ENCODE measurements around the gene COX14. TPM values are rescaled to one million over a fixed set of nuclear protein-coding genes. Genes with fewer than 3 reads are reported as not detected.

COX14 gene
- total RNA-seq, 1 donor from 2014 or later, result 49.7 TPM

DNA sequence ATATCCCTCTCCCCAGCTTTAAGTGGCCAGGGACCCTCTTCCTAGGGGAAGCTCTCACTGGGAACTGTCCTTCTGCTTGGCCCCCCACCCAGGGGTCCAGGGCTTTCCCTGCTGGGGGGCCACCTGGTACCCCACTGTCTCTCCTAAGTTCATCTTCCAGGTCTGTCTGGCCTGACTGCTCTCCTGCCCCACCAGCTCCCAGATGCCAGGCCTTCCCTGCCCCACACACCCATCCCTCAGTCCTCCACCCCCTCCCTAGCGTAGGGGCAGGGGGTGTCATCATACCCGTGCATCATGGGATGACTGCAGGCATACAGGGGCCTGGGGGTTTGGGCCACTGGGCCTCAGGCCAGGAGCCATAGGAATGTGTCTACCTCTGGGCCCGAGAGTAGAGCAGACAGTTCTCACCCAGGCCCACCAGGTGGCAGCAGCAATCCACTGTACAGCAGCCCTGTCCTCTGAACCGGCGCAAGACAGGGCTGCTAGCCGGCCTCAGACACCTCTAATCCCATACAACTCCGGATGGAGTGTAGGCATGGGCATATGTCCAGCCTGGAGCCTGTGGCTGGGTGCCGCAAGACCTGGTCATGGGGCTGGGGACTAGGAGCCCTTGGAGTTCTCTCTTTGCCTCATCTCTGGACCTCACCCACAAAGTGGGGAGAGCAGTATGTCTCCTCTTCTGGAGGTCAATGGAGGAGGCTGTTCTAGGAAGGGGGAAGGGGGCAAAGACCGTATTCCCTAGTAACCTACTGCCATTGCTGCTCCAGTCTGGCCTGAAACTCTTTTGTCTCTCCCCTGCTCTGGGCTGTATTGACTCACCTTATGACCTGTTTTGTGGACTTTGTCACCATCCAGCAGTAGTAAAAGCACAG, 36.9 kb upstream of the COX14 start:
- no peak overlapping the region for H3K4me2 ChIP-seq (ENCODE audit: low read length)
- TF ChIP-seq EZH2 (IDR thresholded peaks at IDR 0.05; ENCODE audit: insufficient read depth, low read length), result no peak
- TF ChIP-seq, protein P1, sequence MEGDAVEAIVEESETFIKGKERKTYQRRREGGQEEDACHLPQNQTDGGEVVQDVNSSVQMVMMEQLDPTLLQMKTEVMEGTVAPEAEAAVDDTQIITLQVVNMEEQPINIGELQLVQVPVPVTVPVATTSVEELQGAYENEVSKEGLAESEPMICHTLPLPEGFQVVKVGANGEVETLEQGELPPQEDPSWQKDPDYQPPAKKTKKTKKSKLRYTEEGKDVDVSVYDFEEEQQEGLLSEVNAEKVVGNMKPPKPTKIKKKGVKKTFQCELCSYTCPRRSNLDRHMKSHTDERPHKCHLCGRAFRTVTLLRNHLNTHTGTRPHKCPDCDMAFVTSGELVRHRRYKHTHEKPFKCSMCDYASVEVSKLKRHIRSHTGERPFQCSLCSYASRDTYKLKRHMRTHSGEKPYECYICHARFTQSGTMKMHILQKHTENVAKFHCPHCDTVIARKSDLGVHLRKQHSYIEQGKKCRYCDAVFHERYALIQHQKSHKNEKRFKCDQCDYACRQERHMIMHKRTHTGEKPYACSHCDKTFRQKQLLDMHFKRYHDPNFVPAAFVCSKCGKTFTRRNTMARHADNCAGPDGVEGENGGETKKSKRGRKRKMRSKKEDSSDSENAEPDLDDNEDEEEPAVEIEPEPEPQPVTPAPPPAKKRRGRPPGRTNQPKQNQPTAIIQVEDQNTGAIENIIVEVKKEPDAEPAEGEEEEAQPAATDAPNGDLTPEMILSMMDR (IDR thresholded peaks at IDR 0.05; ENCODE audit: insufficient read depth, low read depth, low read length), result peak; percentile 82
- H3K9me3 ChIP-seq (ENCODE audit: insufficient read depth, low read depth, low read length), result no peaks in the 10 kb centered on the region
- Mint-ChIP-seq H3K4me1 (ENCODE audit: low read depth, unreplicated experiment) (peaks cover 17% of the 10 kb centered on the region), H3K36me3 (ENCODE audit: low read depth, unreplicated experiment) (no peaks in the 10 kb centered on the region), H3K9me3 (ENCODE audit: unreplicated experiment) (peaks cover 2% of the 10 kb centered on the region), H3K4me3 (ENCODE audit: unreplicated experiment) (no peak overlapping the region), H3K27ac (ENCODE audit: unreplicated experiment) (no peak overlapping the region), H3K27me3 (ENCODE audit: low read depth, unreplicated experiment) (peaks cover 20% of the 10 kb centered on the region)
- no peak overlapping the region for H3K9ac ChIP-seq (ENCODE audit: low read length)
- H3K27me3 ChIP-seq (ENCODE audit: insufficient read depth, low read length), result no peaks in the 10 kb centered on the region
- no peak overlapping the region for H3K4me3 ChIP-seq (ENCODE audit: insufficient read depth, low read depth, low read length)
- peaks cover 7% of the 10 kb centered on the region for H3K4me1 ChIP-seq (ENCODE audit: insufficient read depth, low read length)
- no peaks in the 10 kb centered on the region for H4K20me1 ChIP-seq (ENCODE audit: insufficient read depth, low read length)
- H2AFZ ChIP-seq (ENCODE audit: low read depth, low read length), result peak overlapping the region; percentile 7
- FAIRE-seq (peak; percentile 5), DNase-seq (ENCODE audit: low read depth) (peak; percentile 47)
- H3K27ac ChIP-seq (ENCODE audit: low read depth, low read length), result no peak overlapping the region
- no peaks in the 10 kb centered on the region for H3K36me3 ChIP-seq (ENCODE audit: insufficient read depth, low read length)
- no peaks in the 10 kb centered on the region for H3K79me2 ChIP-seq (ENCODE audit: insufficient read depth, low read length)

DNA sequence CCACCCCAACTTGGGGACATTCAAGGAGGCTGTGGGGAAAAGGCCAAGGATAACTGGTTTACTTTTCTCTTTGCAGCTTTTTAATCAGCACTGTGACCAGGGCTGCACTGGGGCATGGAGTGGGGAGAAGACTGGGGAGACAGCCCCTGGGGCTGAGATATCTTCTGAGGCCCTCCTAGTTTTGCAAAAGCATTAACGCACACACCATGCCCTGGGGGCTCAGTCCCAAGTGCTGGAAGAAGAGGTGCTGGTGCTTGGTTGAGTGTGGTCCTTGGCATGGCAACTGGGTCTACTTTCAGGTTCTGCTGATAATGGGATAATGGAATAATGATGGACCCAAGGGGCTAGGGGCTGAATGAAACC, 36.2 kb upstream of the COX14 start:
- Histone ChIP-seq H2AFZ (ENCODE audit: low read depth, low read length) (no peak overlapping the region), H3K27ac (ENCODE audit: low read depth, low read length) (no peak overlapping the region), H3K4me2 (ENCODE audit: low read length) (no peak overlapping the region), H3K9ac (ENCODE audit: low read length) (no peak overlapping the region), H3K36me3 (ENCODE audit: insufficient read depth, low read length) (no peaks in the 10 kb centered on the region), H3K4me1 (ENCODE audit: insufficient read depth, low read length) (peaks cover 7% of the 10 kb centered on the region), H3K9me3 (ENCODE audit: insufficient read depth, low read depth, low read length) (no peaks in the 10 kb centered on the region), H3K4me3 (ENCODE audit: insufficient read depth, low read depth, low read length) (no peak overlapping the region), H3K79me2 (ENCODE audit: insufficient read depth, low read length) (no peaks in the 10 kb centered on the region), H4K20me1 (ENCODE audit: insufficient read depth, low read length) (no peaks in the 10 kb centered on the region), H3K27me3 (ENCODE audit: insufficient read depth, low read length) (no peaks in the 10 kb centered on the region)
- H3K27ac Mint-ChIP-seq (ENCODE audit: unreplicated experiment), result no peak overlapping the region
- no peaks in the 10 kb centered on the region for H3K36me3 Mint-ChIP-seq (ENCODE audit: low read depth, unreplicated experiment)
- peaks cover 19% of the 10 kb centered on the region for H3K27me3 Mint-ChIP-seq (ENCODE audit: low read depth, unreplicated experiment)
- DNase-seq (ENCODE audit: low read depth) (no peak), FAIRE-seq (no peak)
- peaks cover 2% of the 10 kb centered on the region for H3K9me3 Mint-ChIP-seq (ENCODE audit: unreplicated experiment)
- no peak overlapping the region for H3K4me3 Mint-ChIP-seq (ENCODE audit: unreplicated experiment)
- TF ChIP-seq EZH2 (IDR thresholded peaks at IDR 0.05; ENCODE audit: insufficient read depth, low read length), result no peak
- peaks cover 14% of the 10 kb centered on the region for H3K4me1 Mint-ChIP-seq (ENCODE audit: low read depth, unreplicated experiment)

DNA sequence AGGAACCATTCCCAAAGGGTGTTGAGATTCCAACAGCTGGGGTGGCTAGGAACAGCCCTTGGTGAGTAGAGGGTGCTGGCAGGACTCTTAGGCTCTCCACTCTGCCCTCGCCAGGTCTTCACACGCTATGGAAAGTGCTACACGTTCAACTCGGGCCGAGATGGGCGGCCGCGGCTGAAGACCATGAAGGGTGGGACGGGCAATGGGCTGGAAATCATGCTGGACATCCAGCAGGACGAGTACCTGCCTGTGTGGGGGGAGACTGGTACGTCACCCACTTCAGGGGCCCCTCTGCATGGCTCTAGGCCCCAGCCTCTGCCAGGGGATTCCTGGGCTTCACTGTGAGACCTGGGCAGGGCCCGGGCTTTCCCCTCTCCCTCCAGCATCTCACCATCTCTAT, 34.9 kb upstream of the COX14 start:
- Histone ChIP-seq H3K27me3 (ENCODE audit: insufficient read depth, low read length) (no peaks in the 10 kb centered on the region), H3K79me2 (ENCODE audit: insufficient read depth, low read length) (no peaks in the 10 kb centered on the region), H3K4me1 (ENCODE audit: insufficient read depth, low read length) (peaks cover 7% of the 10 kb centered on the region), H3K4me3 (ENCODE audit: insufficient read depth, low read depth, low read length) (no peak overlapping the region), H3K27ac (ENCODE audit: low read depth, low read length) (no peak overlapping the region), H4K20me1 (ENCODE audit: insufficient read depth, low read length) (no peaks in the 10 kb centered on the region), H3K36me3 (ENCODE audit: insufficient read depth, low read length) (no peaks in the 10 kb centered on the region), H3K9ac (ENCODE audit: low read length) (no peak overlapping the region), H3K9me3 (ENCODE audit: insufficient read depth, low read depth, low read length) (no peaks in the 10 kb centered on the region), H2AFZ (ENCODE audit: low read depth, low read length) (no peak overlapping the region), H3K4me2 (ENCODE audit: low read length) (no peak overlapping the region)
- Mint-ChIP-seq H3K27ac (ENCODE audit: unreplicated experiment) (no peak overlapping the region), H3K4me3 (ENCODE audit: unreplicated experiment) (no peak overlapping the region), H3K36me3 (ENCODE audit: low read depth, unreplicated experiment) (no peaks in the 10 kb centered on the region), H3K9me3 (ENCODE audit: unreplicated experiment) (peaks cover 2% of the 10 kb centered on the region), H3K4me1 (ENCODE audit: low read depth, unreplicated experiment) (peaks cover 12% of the 10 kb centered on the region), H3K27me3 (ENCODE audit: low read depth, unreplicated experiment) (peaks cover 22% of the 10 kb centered on the region)
- TF ChIP-seq, protein P1 (IDR thresholded peaks at IDR 0.05; ENCODE audit: insufficient read depth, low read depth, low read length), result no peak
- TF ChIP-seq EZH2 (IDR thresholded peaks at IDR 0.05; ENCODE audit: insufficient read depth, low read length), result no peak
- FAIRE-seq (no peak), DNase-seq (ENCODE audit: low read depth) (no peak)
